ENCODE results near the gene KCNG1. TPM values are rescaled to one million over a fixed set of nuclear protein-coding genes. Genes with fewer than 3 reads are reported as not detected.

Gene KCNG1
- total RNA-seq, 1 donor from 2014 or later, result 2.2 TPM

DNA sequence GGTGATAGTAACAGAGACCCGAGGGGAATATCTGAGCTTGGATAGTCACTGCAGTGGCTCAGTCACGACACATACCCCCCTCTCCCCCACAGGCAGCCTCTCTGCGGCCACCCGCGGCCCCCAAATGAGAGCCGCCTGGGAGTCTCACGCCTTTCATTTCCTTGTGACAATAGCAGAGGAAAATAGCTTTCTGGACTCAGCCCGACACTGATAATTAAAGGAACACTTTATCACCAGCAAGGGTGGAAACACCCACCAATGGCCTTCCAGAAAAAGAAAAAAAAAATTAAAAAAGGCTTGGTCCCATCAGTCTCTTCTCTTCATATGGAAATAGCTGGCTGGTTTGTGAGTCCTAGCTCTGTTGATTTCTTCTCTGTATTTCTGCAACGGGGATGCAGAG lies 35.1 kb upstream of the KCNG1 start:
- peaks cover 9% of the 10 kb centered on the region for H3K4me1 ChIP-seq
- H3K4me2 ChIP-seq, result peak overlapping the region; percentile 35
- no peaks in the 10 kb centered on the region for H3F3A ChIP-seq (ENCODE audit: low read depth)
- Mint-ChIP-seq H3K27ac (peak overlapping the region; percentile 25), H3K27me3 (ENCODE audit: insufficient read depth, low read depth) (peaks cover 14% of the 10 kb centered on the region), H3K4me1 (peaks cover 31% of the 10 kb centered on the region), H3K36me3 (no peaks in the 10 kb centered on the region), H3K9me3 (no peaks in the 10 kb centered on the region), H3K4me3 (no peak overlapping the region)
- no peak for DNase-seq (ENCODE audit: low spot score)
- H2AFZ ChIP-seq (replicated peaks), result peak overlapping the region; percentile 68
- TF ChIP-seq, protein P1, sequence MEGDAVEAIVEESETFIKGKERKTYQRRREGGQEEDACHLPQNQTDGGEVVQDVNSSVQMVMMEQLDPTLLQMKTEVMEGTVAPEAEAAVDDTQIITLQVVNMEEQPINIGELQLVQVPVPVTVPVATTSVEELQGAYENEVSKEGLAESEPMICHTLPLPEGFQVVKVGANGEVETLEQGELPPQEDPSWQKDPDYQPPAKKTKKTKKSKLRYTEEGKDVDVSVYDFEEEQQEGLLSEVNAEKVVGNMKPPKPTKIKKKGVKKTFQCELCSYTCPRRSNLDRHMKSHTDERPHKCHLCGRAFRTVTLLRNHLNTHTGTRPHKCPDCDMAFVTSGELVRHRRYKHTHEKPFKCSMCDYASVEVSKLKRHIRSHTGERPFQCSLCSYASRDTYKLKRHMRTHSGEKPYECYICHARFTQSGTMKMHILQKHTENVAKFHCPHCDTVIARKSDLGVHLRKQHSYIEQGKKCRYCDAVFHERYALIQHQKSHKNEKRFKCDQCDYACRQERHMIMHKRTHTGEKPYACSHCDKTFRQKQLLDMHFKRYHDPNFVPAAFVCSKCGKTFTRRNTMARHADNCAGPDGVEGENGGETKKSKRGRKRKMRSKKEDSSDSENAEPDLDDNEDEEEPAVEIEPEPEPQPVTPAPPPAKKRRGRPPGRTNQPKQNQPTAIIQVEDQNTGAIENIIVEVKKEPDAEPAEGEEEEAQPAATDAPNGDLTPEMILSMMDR (IDR thresholded peaks at IDR 0.05), result no peak
- TF ChIP-seq EZH2phosphoT487 (IDR thresholded peaks at IDR 0.05) (no peak), EZH2 (IDR thresholded peaks at IDR 0.05) (no peak)
- no peak overlapping the region for H3K9ac ChIP-seq
- no peaks in the 10 kb centered on the region for H3K9me3 ChIP-seq (ENCODE audit: low read depth)
- H3K27ac ChIP-seq, result no peak overlapping the region
- H3K4me3 ChIP-seq, result no peak overlapping the region
- no peaks in the 10 kb centered on the region for H3K36me3 ChIP-seq
- no peaks in the 10 kb centered on the region for H3K27me3 ChIP-seq
- H4K20me1 ChIP-seq (ENCODE audit: low read depth), result no peaks in the 10 kb centered on the region
- no peaks in the 10 kb centered on the region for H3K79me2 ChIP-seq (ENCODE audit: low read depth)

DNA sequence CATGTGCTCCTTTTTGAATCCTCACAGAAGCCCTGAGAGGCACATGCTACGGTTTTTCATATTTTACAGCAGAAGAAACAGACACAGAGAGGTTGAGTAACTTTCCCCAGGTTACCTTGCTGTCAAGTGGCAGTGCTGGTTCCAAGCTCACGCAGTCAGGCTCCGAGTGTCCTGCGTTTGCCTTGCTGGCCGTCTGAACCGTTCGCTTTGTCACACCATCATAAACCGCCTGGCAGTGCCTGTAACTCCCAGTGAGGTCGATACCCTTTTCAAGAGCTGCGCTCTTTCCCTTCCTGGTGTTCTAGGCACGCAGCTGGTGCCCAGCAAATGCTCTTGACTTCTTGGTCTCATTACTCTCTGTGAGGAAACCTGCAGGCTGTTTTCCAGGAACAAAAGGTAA lies 31.3 kb upstream of the KCNG1 start:
- H3K27ac Mint-ChIP-seq, result no peak overlapping the region
- Histone ChIP-seq H3K4me3 (no peak overlapping the region), H4K20me1 (ENCODE audit: low read depth) (no peaks in the 10 kb centered on the region), H3K9ac (no peak overlapping the region), H3K27me3 (no peaks in the 10 kb centered on the region), H3K27ac (no peak overlapping the region), H3K4me1 (peaks cover 23% of the 10 kb centered on the region), H3F3A (ENCODE audit: low read depth) (no peaks in the 10 kb centered on the region), H2AFZ (replicated peaks) (no peak overlapping the region), H3K79me2 (ENCODE audit: low read depth) (no peaks in the 10 kb centered on the region), H3K36me3 (no peaks in the 10 kb centered on the region), H3K9me3 (ENCODE audit: low read depth) (no peaks in the 10 kb centered on the region), H3K4me2 (no peak overlapping the region)
- DNase-seq (ENCODE audit: low spot score), result no peak
- no peaks in the 10 kb centered on the region for H3K9me3 Mint-ChIP-seq
- H3K4me3 Mint-ChIP-seq, result no peak overlapping the region
- TF ChIP-seq EZH2 (IDR thresholded peaks at IDR 0.05), result no peak
- no peak for TF ChIP-seq EZH2phosphoT487 (IDR thresholded peaks at IDR 0.05)
- TF ChIP-seq, protein P1 (IDR thresholded peaks at IDR 0.05), result no peak
- no peaks in the 10 kb centered on the region for H3K36me3 Mint-ChIP-seq
- H3K4me1 Mint-ChIP-seq, result peaks cover 33% of the 10 kb centered on the region
- H3K27me3 Mint-ChIP-seq (ENCODE audit: insufficient read depth, low read depth), result peaks cover 10% of the 10 kb centered on the region

DNA sequence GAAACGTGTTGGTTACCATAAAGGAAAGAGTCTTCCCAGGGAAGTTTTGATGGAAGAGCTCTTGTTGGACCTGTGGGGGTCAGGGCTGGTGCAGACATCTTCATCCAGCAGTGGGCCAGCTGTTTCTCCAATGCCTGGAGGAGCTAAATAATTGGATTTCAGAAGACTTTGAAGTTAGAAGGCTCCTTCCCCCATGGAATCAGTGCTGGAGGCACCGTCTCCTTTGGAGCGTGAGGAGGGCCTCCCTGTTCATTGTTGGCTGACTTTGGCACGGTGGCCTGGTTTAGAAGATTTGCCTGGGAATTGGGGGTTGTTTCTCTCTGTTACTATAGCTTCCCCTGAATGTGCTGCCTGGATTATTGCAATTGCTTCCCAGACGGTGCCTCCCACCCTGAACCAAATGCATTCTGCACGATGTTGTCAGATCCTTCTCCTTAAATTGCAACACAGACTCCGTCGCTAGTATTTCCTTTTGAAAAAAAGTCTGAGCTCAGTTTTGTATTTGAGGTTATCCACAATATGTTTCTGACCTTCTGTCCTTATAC lies 27.7 kb upstream of the KCNG1 start:
- H3K27me3 ChIP-seq, result no peaks in the 10 kb centered on the region
- H3K9me3 Mint-ChIP-seq, result no peaks in the 10 kb centered on the region
- no peaks in the 10 kb centered on the region for H3F3A ChIP-seq (ENCODE audit: low read depth)
- H3K36me3 ChIP-seq, result no peaks in the 10 kb centered on the region
- H3K4me3 Mint-ChIP-seq, result no peak overlapping the region
- H3K27ac ChIP-seq, result no peak overlapping the region
- H2AFZ ChIP-seq (replicated peaks), result no peak overlapping the region
- no peak overlapping the region for H3K4me3 ChIP-seq
- H3K4me2 ChIP-seq, result peak overlapping the region; percentile 45
- no peaks in the 10 kb centered on the region for H4K20me1 ChIP-seq (ENCODE audit: low read depth)
- DNase-seq (ENCODE audit: low spot score), result peak; percentile 39
- H3K9ac ChIP-seq, result no peak overlapping the region
- H3K36me3 Mint-ChIP-seq, result no peaks in the 10 kb centered on the region
- peaks cover 14% of the 10 kb centered on the region for H3K4me1 ChIP-seq
- no peaks in the 10 kb centered on the region for H3K9me3 ChIP-seq (ENCODE audit: low read depth)
- H3K27ac Mint-ChIP-seq, result peak overlapping the region; percentile 40
- no peaks in the 10 kb centered on the region for H3K79me2 ChIP-seq (ENCODE audit: low read depth)
- peaks cover 7% of the 10 kb centered on the region for H3K27me3 Mint-ChIP-seq (ENCODE audit: insufficient read depth, low read depth)
- TF ChIP-seq EZH2 (IDR thresholded peaks at IDR 0.05) (no peak), EZH2phosphoT487 (IDR thresholded peaks at IDR 0.05) (no peak)
- TF ChIP-seq, protein P1 (IDR thresholded peaks at IDR 0.05), result no peak
- H3K4me1 Mint-ChIP-seq, result peaks cover 20% of the 10 kb centered on the region
